GM23338 (cell line): ENCODE measurements around the gene TAOK3. TPM values are rescaled to one million over a fixed set of nuclear protein-coding genes. Genes with fewer than 3 reads are reported as not detected.

Experiments
- EZH2 ChIP-seq: fragments of 200-600 bp; sonication (generic); IDR thresholded peaks from one replicate; pipeline ENCODE4 v1.8.0; 2017; ENCODE audit warnings: antibody characterized with exemption, mild to moderate bottlenecking, low read depth; ENCODE audit not compliant: unreplicated experiment
- JUNB ChIP-seq: IDR thresholded peaks from one replicate; pipeline ENCODE4 v1.6.1; 2016; ENCODE audit warnings: antibody characterized with exemption; ENCODE audit not compliant: unreplicated experiment
- POLR2AphosphoS5 ChIP-seq: IDR thresholded peaks from 2 replicates; pipeline ENCODE4 v1.6.1; 2016; ENCODE audit warnings: antibody characterized with exemption, low read depth
- ZNF114 ChIP-seq: fragments of 250-450 bp; sonication (Bioruptor Pico); IDR thresholded peaks from 2 replicates; pipeline ENCODE4 v1.5.0; 2020; ENCODE audit warnings: mild to moderate bottlenecking, moderate library complexity
- ZNF331 ChIP-seq: fragments of 250-450 bp; sonication (Bioruptor Pico); IDR thresholded peaks from 2 replicates; pipeline ENCODE4 v1.5.0; 2020; ENCODE audit warnings: low read depth, mild to moderate bottlenecking, moderate library complexity
- ZNF462 ChIP-seq: fragments of 250-450 bp; sonication (Bioruptor Pico); IDR thresholded peaks from 2 replicates; pipeline ENCODE4 v1.5.0; 2020; ENCODE audit warnings: mild to moderate bottlenecking, moderate library complexity
- polyA plus RNA-seq: library from polyadenylated mRNA; unstranded; fragments of >200 nt; fragmentation: Nextera tagmentation; extraction: Ambion mirVana; gene quantifications from 2 replicates; pipeline ENCODE4 v1.2.1, GENCODE V29; 2016
- total RNA-seq: library from RNA; depleted of rRNA; stranded (reverse); fragments of >200 nt; shearing (Covaris generic); gene quantifications from 2 replicates; pipeline ENCODE4 v1.2.3, GENCODE V29; 2014; rRNA removed

The TAOK3 gene
- total and polyA plus RNA-seq, 2 experiments from 2014 or later: 7.6 to 20.4 TPM

GRCh38 chr12:118101051-118101450 is 271.7 kb downstream of the TAOK3 start (continued):
- TF ChIP-seq ZNF462: no peak
- no peak for TF ChIP-seq JUNB
- no peak for TF ChIP-seq ZNF114 (CRISPR knock-in tag)
- TF ChIP-seq POLR2AphosphoS5: no peak
- TF ChIP-seq ZNF331 (CRISPR knock-in tag): no peak
- no peak for TF ChIP-seq EZH2

Other genes starting within 250 kb of the TAOK3 start
- gene PEBP1, start 236.8 kb downstream of the TAOK3 start, total RNA-seq: 442 and 453 TPM in 2 replicates
- 819 and 844 TPM in 2 replicates for gene PEBP1, start 236.8 kb downstream of the TAOK3 start, polyA plus RNA-seq
- gene SUDS3, start 3.6 kb upstream of the TAOK3 start, total RNA-seq: 73.8 and 77.1 TPM in 2 replicates
- 53.0 and 56.9 TPM in 2 replicates for gene SUDS3, start 3.6 kb upstream of the TAOK3 start, polyA plus RNA-seq